ENCODE results near the gene HAS3.
"Not testable (repeated sequence)": the region's sequence is repeated elsewhere in the genome, so short reads cannot be mapped to it uniquely, and the experiment has no call there.

HAS3 gene

GRCh38 chr16:69118468-69118867, 13.0 kb downstream of the HAS3 start:
- no peak for DNase-seq

- DNase-seq, result no peak
Measured at GRCh38 chr16:69118994-69119393, 13.5 kb downstream of the HAS3 start.

GRCh38 chr16:69119536-69119935, 14.1 kb downstream of the HAS3 start:
- DNase-seq, result no peak

GRCh38 chr16:69120096-69120664, 14.7 kb downstream of the HAS3 start:
- no peak for DNase-seq

- peak; percentile 44 for DNase-seq
Measured at GRCh38 chr16:69123910-69124309, 18.5 kb downstream of the HAS3 start.

GRCh38 chr16:69124406-69124805, 19.0 kb downstream of the HAS3 start:
- DNase-seq, result not testable (repeated sequence)

GRCh38 chr16:69124961-69125360, 19.5 kb downstream of the HAS3 start:
- not testable (repeated sequence) for DNase-seq

GRCh38 chr16:69126221-69126620, 20.8 kb downstream of the HAS3 start:
- no peak for DNase-seq

GRCh38 chr16:69126801-69127200, 21.3 kb downstream of the HAS3 start:
- DNase-seq, result not testable (repeated sequence)

GRCh38 chr16:69127966-69128510, 22.6 kb downstream of the HAS3 start:
- no peak for DNase-seq

GRCh38 chr16:69130461-69130860, 25.0 kb downstream of the HAS3 start:
- no peak for DNase-seq

- no peak for DNase-seq
Measured at GRCh38 chr16:69131167-69131838, 25.9 kb downstream of the HAS3 start.

- no peak for DNase-seq
Measured at GRCh38 chr16:69131839-69132423, 26.5 kb downstream of the HAS3 start.

GRCh38 chr16:69132424-69133252, 27.2 kb downstream of the HAS3 start, which contains the start of the genes CHTF8 and UTP4:
TSS of gene CHTF8 (minus strand) at chr16:69132588. CDS start at chr16:69121458, 11,130 bp downstream.
TSS of gene UTP4 (plus strand) at chr16:69132649. CDS start at chr16:69133460, 811 bp downstream.
- DNase-seq, result peak; percentile 86

GRCh38 chr16:69133373-69133954, 28.0 kb downstream of the HAS3 start:
- no peak for DNase-seq

- DNase-seq, result no peak
Measured at GRCh38 chr16:69138608-69139007, 33.2 kb downstream of the HAS3 start.

GRCh38 chr16:69139464-69139863, 34.0 kb downstream of the HAS3 start:
- not testable (repeated sequence) for DNase-seq

- no peak for DNase-seq
Measured at GRCh38 chr16:69141014-69141413, 35.6 kb downstream of the HAS3 start.

- DNase-seq, result no peak
Measured at GRCh38 chr16:69141936-69142335, 36.5 kb downstream of the HAS3 start.

GRCh38 chr16:69143116-69143515, 37.7 kb downstream of the HAS3 start:
- no peak for DNase-seq

GRCh38 chr16:69145658-69146057, 40.2 kb downstream of the HAS3 start:
- no peak for DNase-seq

GRCh38 chr16:69149621-69150020, 44.2 kb downstream of the HAS3 start:
- DNase-seq, result not testable (repeated sequence)

Data from activated T-cell treated with anti-CD3 and anti-CD28 coated beads, Interleukin-2, amount 50 U/mL, for 1 hour (primary cell).